HG02588 (cell line): Measurements from ENCODE around the gene CHCHD1.
"Not testable (repeated sequence)": the region's sequence is repeated elsewhere in the genome, so short reads cannot be mapped to it uniquely, and the experiment has no call there.

ENCODE experiments used
- ATAC-seq: cut with Tn5 transposase; IDR thresholded peaks from one replicate; pipeline ENCODE4 v1.9.1; 2021; ENCODE audit warnings: mild to moderate bottlenecking, moderate library complexity; ENCODE audit not compliant: unreplicated experiment

Gene CHCHD1

GRCh38 chr10:73810358-73810734, 28.5 kb downstream of the CHCHD1 start:
- ATAC-seq: no peak

DNA sequence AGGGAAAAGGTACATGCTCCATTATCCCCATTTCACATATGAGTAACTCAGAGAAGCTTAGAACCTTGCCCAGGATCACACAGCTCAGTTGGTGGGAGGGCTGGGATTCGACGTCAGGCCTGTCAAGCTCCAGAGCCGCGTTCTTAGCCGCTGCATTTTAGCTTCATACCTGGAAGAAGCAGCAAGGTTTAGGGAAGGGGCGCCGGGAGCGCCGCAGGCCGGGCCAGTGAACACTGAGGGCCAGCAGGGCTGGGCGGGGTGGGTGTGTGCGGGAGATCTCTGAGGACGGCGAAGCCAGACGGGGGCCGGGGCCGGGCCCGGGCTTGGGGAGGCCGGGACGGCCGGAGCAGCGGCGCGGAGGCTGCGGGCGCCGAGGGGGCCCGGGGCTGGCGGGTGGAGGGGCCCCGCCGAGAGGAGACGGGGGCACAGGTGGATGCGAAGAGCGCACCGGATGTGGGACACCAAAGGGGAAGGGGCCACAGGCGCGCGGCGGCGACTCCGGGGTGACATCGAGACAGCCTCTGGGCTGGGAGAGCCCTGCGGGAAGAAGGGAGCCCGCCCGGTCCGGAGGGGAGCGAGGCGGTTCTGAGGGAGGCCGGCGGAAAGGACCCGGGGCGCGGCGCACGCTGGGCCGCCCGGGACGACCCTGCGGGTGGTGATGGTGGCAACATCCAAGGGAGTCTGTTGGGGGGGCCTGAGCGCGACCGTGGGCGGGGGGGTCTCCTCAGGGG, 29.1 kb downstream of the CHCHD1 start:
- peak; percentile 29 for ATAC-seq

- ATAC-seq: no peak
Observed at GRCh38 chr10:73812657-73813056, 30.8 kb downstream of the CHCHD1 start.

DNA sequence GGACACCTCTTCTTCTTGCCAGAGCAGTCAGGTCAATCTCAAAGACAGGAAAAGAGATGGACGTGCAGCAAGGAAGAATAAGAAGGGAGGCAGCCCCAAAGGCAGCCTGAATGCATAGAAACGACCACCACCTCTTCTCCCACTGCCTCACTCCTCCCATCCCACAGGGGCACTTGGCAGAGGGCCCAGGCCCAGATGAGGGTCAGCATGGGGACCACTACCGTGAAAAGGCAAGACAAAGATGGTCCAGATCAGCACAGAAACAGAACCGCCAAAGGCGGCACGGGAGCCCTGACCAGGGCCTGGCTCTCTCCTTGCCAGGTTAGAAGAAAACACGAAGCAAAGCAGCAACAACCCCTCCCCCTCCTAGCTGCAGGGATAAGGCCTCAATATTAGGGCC, 31.5 kb downstream of the CHCHD1 start:
- ATAC-seq: no peak

- ATAC-seq: no peak
Observed at GRCh38 chr10:73814276-73814895, 32.5 kb downstream of the CHCHD1 start.

DNA sequence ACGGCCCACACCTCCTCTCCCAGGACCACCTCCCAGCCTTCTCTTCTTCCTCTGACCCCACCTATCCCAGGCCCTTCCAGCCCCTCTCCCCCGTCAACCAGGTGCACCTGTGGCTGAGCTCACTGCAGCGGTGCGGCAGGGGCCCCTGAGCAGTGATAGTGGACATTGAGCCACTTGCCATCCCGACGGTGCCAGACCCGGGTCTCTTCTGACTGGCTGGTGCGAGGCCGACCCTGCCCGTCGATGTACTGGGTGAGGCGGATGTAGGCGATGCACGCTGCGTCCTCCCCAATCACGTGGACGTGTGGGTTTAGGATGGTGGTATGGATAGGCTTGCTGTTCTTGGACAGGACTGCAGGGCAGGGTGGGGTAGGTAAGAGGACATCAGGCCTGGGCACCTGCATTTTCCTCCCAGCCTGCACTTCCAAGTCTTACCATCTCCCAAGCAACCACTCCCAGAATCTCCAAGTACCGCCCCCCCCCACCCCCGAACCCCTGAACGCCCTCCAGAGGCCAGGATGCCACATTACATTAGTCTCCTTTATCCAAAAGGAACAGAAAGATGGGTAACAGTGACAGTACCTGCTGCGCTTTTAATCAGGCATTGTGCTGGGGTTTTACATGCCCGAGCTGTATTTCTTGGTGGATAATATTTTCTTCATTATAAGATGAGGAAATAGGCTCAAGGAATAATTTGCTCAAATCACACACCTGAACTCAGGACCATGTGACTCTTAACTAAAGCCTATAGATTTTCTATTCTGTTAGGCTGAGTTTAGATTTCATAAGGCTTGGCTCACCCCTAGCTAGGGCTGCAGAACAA, 33.3 kb downstream of the CHCHD1 start:
- no peak for ATAC-seq

DNA sequence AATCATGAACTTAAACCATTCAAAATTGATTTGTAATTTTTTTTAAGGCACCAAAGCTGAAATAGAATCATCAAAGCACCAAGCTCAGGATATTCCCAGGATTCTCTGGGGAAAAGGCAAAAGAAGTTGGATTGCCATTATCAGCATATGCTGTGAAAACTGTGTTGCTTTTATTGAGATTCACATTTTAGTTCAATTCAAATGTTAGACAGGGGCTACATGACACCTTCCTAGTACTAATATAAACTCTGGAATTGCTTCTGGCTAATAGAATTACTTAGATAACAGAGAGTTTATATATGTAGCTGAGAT, 33.8 kb downstream of the CHCHD1 start:
- no peak for ATAC-seq

- no peak for ATAC-seq
Observed at GRCh38 chr10:73816917-73817729, 35.3 kb downstream of the CHCHD1 start.

DNA sequence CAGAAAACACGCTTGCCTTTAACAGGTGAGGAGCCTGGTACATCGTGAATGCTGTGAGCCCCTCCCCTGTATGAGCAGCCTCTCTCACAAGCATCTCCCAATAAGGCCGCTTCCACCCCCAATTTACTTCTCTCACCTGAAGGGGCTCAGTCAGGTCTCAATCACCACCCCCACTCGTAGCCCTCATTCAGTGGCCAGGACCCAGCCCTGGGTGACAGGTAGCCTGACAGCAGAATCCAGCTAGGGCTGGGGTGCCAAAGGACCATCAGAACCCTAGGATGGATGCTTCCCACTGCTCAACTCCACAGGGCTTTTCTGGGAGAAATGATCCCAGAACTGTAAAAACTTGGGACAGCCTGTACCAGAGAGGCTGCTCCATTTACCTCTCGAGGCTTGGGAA, 36.0 kb downstream of the CHCHD1 start:
- ATAC-seq: no peak

GRCh38 chr10:73818402-73818801, 36.6 kb downstream of the CHCHD1 start:
- no peak for ATAC-seq

DNA sequence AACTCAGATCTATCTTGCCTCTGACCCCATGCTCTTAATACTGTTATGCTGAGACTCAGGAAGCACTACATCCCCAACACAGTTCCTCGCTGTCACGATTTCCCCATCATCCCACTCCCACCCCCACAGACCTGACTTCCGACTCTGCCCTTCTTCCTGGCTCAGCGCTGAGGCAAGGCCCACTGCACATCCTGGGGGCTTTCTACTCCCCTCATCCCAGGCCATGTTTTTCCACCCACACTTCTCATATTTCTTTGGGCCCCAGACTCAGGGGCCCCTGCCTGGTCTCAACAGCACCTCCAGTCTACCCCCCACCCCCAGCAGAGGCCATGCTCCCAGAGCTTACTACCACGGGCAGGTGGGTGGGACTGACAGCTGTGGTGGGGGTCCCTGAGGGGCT, 37.2 kb downstream of the CHCHD1 start:
- ATAC-seq: no peak

DNA sequence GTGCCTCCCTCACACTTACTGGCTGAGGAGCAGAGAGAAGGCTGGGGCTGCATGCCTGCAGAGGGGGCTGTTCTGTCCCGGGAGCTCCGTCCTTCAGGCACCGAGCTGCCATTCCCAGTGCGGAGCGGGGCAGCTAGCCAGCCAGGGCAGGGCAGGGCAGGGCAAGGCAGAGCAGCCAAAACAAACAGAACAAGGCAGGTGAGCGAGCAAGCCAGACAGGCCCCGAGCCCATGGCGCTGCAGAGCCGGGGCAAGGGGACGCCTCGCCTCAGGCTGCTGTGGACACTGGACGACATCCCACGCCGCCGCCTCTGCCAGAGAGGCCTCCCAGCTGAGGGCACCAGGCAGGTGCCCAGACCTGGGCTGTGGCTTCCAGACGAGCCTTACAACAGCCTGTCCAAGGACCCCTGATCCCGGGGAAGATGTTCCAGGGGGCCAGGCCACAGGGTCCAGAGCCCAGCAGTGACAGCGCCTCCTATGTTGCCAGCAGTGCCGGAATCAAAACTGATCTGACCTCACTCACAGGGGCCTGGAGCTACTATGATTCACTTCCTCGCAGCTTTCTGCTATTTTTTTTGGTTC, 37.8 kb downstream of the CHCHD1 start:
- ATAC-seq: no peak

GRCh38 chr10:73823391-73823790, 41.5 kb downstream of the CHCHD1 start:
- no peak for ATAC-seq

GRCh38 chr10:73824146-73824725, 42.4 kb downstream of the CHCHD1 start:
- ATAC-seq: no peak

- no peak for ATAC-seq
Observed at GRCh38 chr10:73827346-73828089, 45.7 kb downstream of the CHCHD1 start.

DNA sequence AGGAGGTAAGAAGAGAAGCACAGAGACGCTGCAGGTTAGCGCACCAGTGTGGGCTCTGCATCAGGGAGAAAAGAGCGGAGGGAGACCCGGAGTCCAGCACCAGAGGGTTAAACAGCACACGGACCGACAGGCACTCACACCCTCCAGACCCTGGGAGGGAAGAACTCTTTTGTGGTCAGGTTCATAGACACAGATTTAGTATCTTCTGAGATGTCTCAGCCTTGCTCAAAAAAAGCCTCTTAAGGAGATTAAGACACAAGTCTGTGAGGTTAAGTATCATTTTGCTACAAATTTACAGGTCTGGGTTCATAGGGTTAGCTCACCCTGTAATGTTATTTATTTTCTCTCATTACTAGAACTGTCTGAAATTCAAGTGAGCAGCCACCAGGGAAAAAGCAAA, 46.3 kb downstream of the CHCHD1 start:
- no peak for ATAC-seq

- ATAC-seq: not testable (repeated sequence)
Observed at GRCh38 chr10:73829090-73829489, 47.2 kb downstream of the CHCHD1 start.
